Stimulated activated CD4-positive, alpha-beta T cell treated with anti-CD3 and anti-CD28 coated beads, Interleukin-12 subunit alpha, Interleukin-12 subunit beta, amount 100 ng/mL, for 48 hours (primary cell): ENCODE results near the gene CD209.
"Not testable (repeated sequence)": the region's sequence is repeated elsewhere in the genome, so short reads cannot be mapped to it uniquely, and the experiment has no call there.

Source experiments
- DNase-seq, 3 donors: peaks; one replicate each; pipeline ENCODE4 v3.0.0-alpha.2; 2020; ENCODE audit warnings: low read depth in 2 of 3, low spot score in 1 of 3

CD209 gene, protein sequence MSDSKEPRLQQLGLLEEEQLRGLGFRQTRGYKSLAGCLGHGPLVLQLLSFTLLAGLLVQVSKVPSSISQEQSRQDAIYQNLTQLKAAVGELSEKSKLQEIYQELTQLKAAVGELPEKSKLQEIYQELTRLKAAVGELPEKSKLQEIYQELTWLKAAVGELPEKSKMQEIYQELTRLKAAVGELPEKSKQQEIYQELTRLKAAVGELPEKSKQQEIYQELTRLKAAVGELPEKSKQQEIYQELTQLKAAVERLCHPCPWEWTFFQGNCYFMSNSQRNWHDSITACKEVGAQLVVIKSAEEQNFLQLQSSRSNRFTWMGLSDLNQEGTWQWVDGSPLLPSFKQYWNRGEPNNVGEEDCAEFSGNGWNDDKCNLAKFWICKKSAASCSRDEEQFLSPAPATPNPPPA

GRCh38 chr19:7746903-7747884 is at the start of gene CD209:
Gene CD209 (minus strand): TSS chr19:7747534. CDS start chr19:7747511, 23 bp downstream.
- DNase-seq: no peak

- no peak for DNase-seq
These were observed 48.3 kb upstream of the CD209 start for GRCh38 chr19:7795555-7796161.

DNA sequence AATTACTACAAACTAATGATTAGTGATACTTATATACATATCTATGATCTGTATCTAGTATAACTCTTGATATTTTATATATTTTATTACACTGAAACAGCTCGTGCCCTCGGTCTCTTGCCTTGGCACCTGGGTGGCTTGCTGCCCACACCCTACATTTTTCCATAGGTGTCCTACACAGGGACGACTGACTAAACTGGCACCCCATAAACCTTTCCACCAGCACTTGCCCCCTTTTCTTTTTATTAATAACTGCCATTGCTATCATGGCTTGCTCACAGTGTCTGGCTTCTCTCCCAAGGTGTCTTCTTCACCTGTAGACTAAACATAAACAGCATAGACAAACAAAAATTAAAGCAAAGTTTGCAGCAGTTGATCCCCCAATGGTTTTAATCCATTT is 46.2 kb upstream of the CD209 start:
- no peak for DNase-seq

DNA sequence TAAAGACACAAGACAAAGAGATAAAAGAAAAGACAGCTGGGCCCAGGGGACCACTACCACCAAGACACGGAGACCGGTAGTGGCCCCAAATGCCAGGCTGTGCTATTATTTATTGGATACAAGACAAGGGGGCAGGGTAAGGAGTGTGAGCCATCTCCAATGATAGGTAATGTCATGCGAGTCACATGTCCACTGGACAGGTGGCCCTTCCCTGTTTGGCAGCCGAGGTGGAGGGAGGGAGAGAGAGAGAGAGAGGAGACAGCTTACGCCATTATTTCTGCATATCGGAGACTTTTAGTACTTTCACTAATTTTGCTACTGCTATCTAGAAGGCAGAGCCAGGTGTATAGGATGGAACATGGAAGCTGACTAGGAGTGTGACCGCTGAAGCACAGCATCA is 45.4 kb upstream of the CD209 start:
- DNase-seq: not testable (repeated sequence)

GRCh38 chr19:7792281-7792680 is 44.9 kb upstream of the CD209 start:
- no peak for DNase-seq

DNA sequence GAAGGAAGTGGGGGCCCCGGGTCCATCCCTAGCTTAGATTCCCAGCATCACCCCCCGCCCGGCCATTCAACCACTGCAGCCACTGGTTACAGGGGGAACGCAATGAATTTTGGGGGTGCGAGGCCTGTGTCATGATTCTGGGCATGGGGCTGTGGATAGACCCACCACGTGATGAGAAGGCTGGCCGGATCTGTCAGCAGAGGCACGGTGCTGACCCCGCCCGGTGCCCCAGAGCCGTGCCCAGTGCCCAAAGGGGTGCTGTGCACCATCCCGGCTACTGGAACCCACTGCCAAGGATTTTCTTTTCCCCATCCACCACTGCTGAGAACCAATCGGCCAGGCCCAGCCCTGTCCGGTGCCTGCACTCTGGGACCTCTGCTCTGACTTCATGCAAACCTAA is 43.1 kb upstream of the CD209 start:
- no peak for DNase-seq

DNA sequence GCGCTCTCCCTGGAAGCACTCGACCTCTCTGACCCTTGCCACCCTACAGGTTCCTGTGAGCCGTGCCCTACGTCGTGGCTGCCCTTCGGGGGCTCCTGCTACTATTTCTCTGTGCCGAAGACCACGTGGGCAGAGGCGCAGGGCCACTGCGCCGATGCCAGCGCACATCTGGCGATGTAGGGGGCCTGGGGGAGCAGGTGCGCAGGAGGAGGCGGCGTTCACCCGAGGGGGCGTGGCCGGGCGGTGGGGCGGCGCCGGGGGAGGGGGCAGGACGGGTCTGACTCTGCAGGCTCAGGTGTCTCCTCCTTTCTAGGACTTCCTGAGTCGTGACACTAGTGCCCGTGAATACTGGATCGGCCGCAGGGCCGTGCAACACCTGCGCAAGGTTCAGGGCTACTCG is 42.1 kb upstream of the CD209 start:
- no peak for DNase-seq

GRCh38 chr19:7788933-7789323 is 41.6 kb upstream of the CD209 start:
- no peak for DNase-seq

DNA sequence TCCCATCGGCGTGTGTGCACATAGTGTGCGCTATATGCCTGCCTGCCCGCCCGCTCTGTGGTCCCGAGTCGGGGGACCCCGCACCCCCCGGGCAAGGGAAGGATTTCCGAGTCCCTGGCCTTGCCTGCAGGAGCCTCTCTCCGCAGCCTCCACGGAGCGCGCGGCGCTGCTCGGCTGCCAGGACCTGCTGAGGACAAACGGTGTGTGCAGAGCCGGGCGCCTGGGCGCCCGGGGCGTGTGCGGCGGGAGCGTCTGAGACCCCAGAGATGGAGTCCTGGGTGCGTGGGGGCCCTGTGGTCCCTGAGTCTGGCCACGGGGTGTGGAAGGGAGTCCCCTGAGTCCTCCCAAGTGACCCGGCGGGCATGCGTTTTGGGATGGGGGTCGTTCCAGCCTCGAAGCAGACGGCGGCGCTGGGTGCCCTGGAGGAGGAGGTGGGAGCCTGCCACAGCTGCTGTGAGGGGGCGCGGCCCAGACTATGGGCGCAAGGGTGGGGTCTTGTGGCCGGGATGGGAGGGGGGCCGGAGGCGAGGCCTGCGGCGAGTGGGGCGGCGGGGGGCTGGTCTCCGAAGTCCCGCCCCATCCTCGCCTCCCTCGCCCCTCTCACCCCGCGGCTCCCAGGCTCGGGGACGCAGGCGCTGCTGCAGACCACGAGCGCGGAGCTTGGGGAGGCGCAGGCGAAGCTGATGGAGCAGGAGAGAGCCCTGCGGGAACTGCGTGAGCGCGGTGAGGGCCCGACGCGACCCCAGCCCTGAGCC is 41.0 kb upstream of the CD209 start:
- DNase-seq: no peak

DNA sequence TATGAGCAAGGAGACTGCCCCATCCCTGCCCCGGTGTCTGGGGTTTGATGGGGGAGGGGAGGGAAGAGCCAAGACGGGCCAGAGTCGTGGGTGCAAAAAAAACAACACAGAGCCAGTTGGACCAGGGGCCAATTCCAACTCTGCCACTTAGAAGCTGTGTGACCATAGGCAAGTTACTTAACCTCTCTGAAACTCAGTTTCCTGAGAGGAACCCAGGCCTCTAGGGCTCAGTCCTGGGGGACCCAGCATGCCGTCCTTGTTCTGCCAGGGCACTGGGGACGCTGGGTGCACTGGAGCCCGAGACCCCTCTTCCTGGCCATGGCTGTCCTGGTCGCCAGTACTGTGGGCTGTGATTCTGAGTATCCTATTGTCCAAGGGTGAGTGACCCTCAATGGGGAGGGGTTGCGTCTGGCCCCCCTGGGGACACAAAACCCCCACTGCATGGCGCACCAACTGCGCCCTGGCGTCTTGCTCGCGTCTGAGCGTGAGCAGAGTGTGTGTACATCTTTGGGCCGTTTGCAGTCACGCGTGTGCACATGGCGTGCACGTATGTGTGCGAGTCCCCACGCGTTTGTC is 40.4 kb upstream of the CD209 start:
- no peak for DNase-seq

DNA sequence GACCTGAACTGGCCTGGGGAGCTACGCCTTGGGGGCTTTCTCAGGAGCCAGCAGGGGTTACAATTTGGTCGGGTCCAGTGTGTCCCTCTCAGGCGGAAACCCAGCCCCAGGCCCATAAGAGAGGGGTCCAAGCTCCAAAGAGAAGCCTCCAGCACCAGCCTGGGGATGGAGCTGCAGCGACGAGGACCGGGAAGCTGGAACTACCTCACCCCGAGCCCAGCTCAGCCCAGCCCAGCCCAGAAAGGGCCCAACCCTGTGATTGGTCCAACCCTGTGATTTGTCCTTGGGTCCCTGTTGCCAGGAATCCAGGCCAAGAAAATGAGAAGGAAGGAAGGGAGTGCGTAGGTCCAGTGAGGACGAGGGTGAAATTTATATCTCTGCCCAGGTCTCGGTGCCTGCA is 39.8 kb upstream of the CD209 start:
- no peak for DNase-seq

GRCh38 chr19:7784856-7785255 is 37.5 kb upstream of the CD209 start:
- DNase-seq: no peak

GRCh38 chr19:7783991-7784423 is 36.7 kb upstream of the CD209 start:
- DNase-seq: no peak

DNA sequence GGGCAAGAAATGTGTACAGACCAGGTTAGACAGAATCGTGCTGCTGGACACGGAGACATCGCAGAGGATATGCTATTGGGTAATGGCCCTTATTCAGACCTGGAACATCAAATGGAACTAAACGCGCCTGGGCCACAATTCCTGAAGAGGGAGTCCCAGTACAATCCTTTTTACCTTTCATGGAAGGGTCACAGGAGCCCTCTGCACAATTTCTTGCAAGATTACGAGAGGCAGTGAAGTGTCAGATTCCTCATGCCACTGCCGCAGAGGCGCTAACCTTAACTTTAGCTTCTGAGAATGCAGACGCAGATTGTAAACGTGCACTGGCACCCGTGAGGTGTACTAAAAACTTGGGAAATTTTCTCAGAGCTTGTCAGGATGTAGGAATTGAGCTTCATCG is 33.8 kb upstream of the CD209 start:
- no peak for DNase-seq

GRCh38 chr19:7779631-7780486 is 32.5 kb upstream of the CD209 start:
- no peak for DNase-seq

GRCh38 chr19:7778081-7778480 is 30.7 kb upstream of the CD209 start:
- DNase-seq: no peak

- DNase-seq: no peak
These were observed 28.4 kb upstream of the CD209 start for GRCh38 chr19:7775761-7776160.

DNA sequence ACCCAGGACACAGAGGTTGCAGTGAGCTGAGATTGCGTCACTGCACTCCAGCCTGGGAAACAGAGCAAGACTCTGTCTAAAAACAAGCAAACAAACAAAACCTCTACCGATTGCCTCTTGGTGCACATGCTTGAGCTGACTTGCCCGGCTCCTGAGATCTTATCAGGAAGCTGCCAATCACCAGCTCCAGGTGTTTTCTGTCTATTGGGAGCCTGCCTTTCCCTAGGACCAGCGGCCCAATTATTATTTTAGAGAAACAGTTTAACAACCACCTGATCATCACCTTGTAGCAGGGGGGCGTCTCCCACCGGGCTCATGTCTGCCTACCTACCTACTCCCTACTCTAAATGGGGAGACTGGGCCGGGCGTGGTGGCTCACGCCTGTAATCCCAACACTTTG is 26.5 kb upstream of the CD209 start:
- DNase-seq: no peak

- peak in 2 of 3 donors; percentile 16 to 47 for DNase-seq
These were observed 25.5 kb upstream of the CD209 start for GRCh38 chr19:7772752-7773291.
